H9 (cell line): ENCODE measurements around the gene TSR1. TPM values are rescaled to one million over a fixed set of nuclear protein-coding genes. Genes with fewer than 3 reads are reported as not detected.

Source experiments
- DNase-seq: peaks from one replicate; pipeline ENCODE4 v3.0.0-alpha.2; 2017
- H2AFZ ChIP-seq: one replicate; pipeline ENCODE4 v1.6.1; 2013; ENCODE audit warnings: mild to moderate bottlenecking, low read length, control low read depth, moderate library complexity
- H2AK5ac ChIP-seq: 2 replicates; pipeline ENCODE4 v1.6.1; 2013; ENCODE audit warnings: low read length, control low read depth, mixed read lengths; ENCODE audit not compliant: insufficient read length
- H2BK120ac ChIP-seq: one replicate; pipeline ENCODE4 v1.6.1; 2013; ENCODE audit warnings: low read depth, mild to moderate bottlenecking, low read length, control low read depth, inconsistent platforms; ENCODE audit not compliant: poor library complexity, severe bottlenecking
- H2BK12ac ChIP-seq: 2 replicates; pipeline ENCODE4 v1.6.1; 2013; ENCODE audit warnings: low read length, control low read depth, mixed read lengths, low read depth; ENCODE audit not compliant: insufficient read length
- H2BK15ac ChIP-seq: 2 replicates; pipeline ENCODE4 v1.6.1; 2013; ENCODE audit warnings: low read depth, low read length, control low read depth
- H2BK20ac ChIP-seq: one replicate; pipeline ENCODE4 v1.6.1; 2013; ENCODE audit warnings: low read depth, mild to moderate bottlenecking, low read length, control low read depth, inconsistent platforms; ENCODE audit not compliant: poor library complexity, severe bottlenecking
- H2BK5ac ChIP-seq: 2 replicates; pipeline ENCODE4 v1.6.1; 2013; ENCODE audit warnings: low read length, control low read depth, mixed read lengths; ENCODE audit not compliant: insufficient read length
- H3K14ac ChIP-seq: 2 replicates; pipeline ENCODE4 v1.6.1; 2013; ENCODE audit warnings: low read length, control low read depth; ENCODE audit not compliant: insufficient read depth
- H3K18ac ChIP-seq: 2 replicates; pipeline ENCODE4 v1.6.1; 2013; ENCODE audit warnings: low read depth, mild to moderate bottlenecking, mixed read lengths, low read length, control low read depth; ENCODE audit not compliant: insufficient read length
- H3K23ac ChIP-seq: 2 replicates; pipeline ENCODE4 v1.6.1; 2013; ENCODE audit warnings: low read length, control low read depth, mixed read lengths, low read depth; ENCODE audit not compliant: insufficient read length
- H3K23me2 ChIP-seq: 2 replicates; pipeline ENCODE4 v1.6.1; 2013; ENCODE audit warnings: low read depth, mild to moderate bottlenecking, mixed read lengths, low read length, control low read depth; ENCODE audit not compliant: insufficient read length, poor library complexity, severe bottlenecking
- H3K27ac ChIP-seq: 2 replicates; pipeline ENCODE4 v1.5.1; 2013; ENCODE audit warnings: low read length, control low read depth, mixed read lengths, low read depth; ENCODE audit not compliant: insufficient read length
- H3K27me3 ChIP-seq: 2 replicates; pipeline ENCODE4 v1.6.1; 2013; ENCODE audit warnings: low read length, control low read depth, inconsistent platforms; ENCODE audit not compliant: insufficient read depth
- H3K4ac ChIP-seq: 2 replicates; pipeline ENCODE4 v1.6.1; 2013; ENCODE audit warnings: low read depth, mild to moderate bottlenecking, control low read depth, inconsistent platforms, low read length, moderate library complexity
- H3K4me1 ChIP-seq: 2 replicates; pipeline ENCODE4 v1.6.1; 2013; ENCODE audit warnings: low read length, control low read depth, inconsistent platforms; ENCODE audit not compliant: insufficient read depth
- H3K4me2 ChIP-seq: 2 replicates; pipeline ENCODE4 v1.6.1; 2013; ENCODE audit warnings: low read length, control low read depth, mixed read lengths; ENCODE audit not compliant: insufficient read length, insufficient read depth
- H3K56ac ChIP-seq: 2 replicates; pipeline ENCODE4 v1.6.1; 2013; ENCODE audit warnings: low read depth, mild to moderate bottlenecking, mixed read lengths, low read length, control low read depth; ENCODE audit not compliant: insufficient read length
- H3K79me1 ChIP-seq: 2 replicates; pipeline ENCODE4 v1.6.1; 2013; ENCODE audit warnings: low read depth, mild to moderate bottlenecking, moderate library complexity, low read length, control low read depth, inconsistent platforms; ENCODE audit not compliant: insufficient read depth, poor library complexity, severe bottlenecking
- H3K79me2 ChIP-seq: 2 replicates; pipeline ENCODE4 v1.6.1; 2013; ENCODE audit warnings: low read length, control low read depth, inconsistent platforms; ENCODE audit not compliant: insufficient read depth
- H3K9ac ChIP-seq: 2 replicates; pipeline ENCODE4 v1.6.1; 2013; ENCODE audit warnings: low read length, control low read depth, mixed read lengths; ENCODE audit not compliant: insufficient read length; ENCODE audit errors: extremely low read depth
- H3K9me3 ChIP-seq: one replicate; pipeline ENCODE4 v1.6.1; 2013; ENCODE audit warnings: low read depth, low read length, inconsistent platforms; ENCODE audit not compliant: control insufficient read depth
- H3T11ph ChIP-seq: one replicate; pipeline ENCODE4 v1.6.1; 2013; ENCODE audit warnings: mild to moderate bottlenecking, low read length, control low read depth, inconsistent platforms
- H4K20me1 ChIP-seq: one replicate; pipeline ENCODE4 v1.6.1; 2013; ENCODE audit not compliant: control insufficient read depth, insufficient read length, insufficient read depth
- H4K5ac ChIP-seq: 2 replicates; pipeline ENCODE4 v1.6.1; 2013; ENCODE audit warnings: low read depth, mild to moderate bottlenecking, mixed read lengths, low read length, control low read depth; ENCODE audit not compliant: insufficient read length
- H4K8ac ChIP-seq: replicated peaks from 2 replicates; pipeline ENCODE4 v1.6.1; 2013; ENCODE audit warnings: low read length, control low read depth, mixed read lengths, low read depth; ENCODE audit not compliant: insufficient read length
- H4K91ac ChIP-seq: 2 replicates; pipeline ENCODE4 v1.6.1; 2013; ENCODE audit warnings: low read depth, mild to moderate bottlenecking, moderate library complexity, mixed read lengths, low read length, control low read depth; ENCODE audit not compliant: insufficient read length
- H3K27ac Mint-ChIP-seq, 3 experiments: 2 replicates in 2 of 3; 3 replicates in 1 of 3; pipeline ENCODE4 v1.8.0; 2020 to 2021; ENCODE audit warnings: mixed read lengths in 3 of 3, mild to moderate bottlenecking in 1 of 3, moderate library complexity in 1 of 3
- H3K27me3 Mint-ChIP-seq: 2 replicates; pipeline ENCODE4 v1.8.0; 2021; ENCODE audit warnings: low read depth, mild to moderate bottlenecking, moderate library complexity, mixed read lengths
- H3K36me3 Mint-ChIP-seq, 3 experiments: 2 replicates in 2 of 3; 3 replicates in 1 of 3; pipeline ENCODE4 v1.8.0; 2020 to 2021; ENCODE audit warnings: low read depth in 3 of 3, mixed read lengths in 3 of 3; ENCODE audit not compliant: insufficient read depth in 1 of 3
- H3K4me1 Mint-ChIP-seq, 2 experiments: 2 replicates each; pipeline ENCODE4 v1.8.0; 2020; ENCODE audit warnings: mixed read lengths in 2 of 2
- H3K4me3 Mint-ChIP-seq, 2 experiments: 2 replicates in 1 of 2; 3 replicates in 1 of 2; pipeline ENCODE4 v1.8.0; 2020 to 2021; ENCODE audit warnings: mild to moderate bottlenecking in 2 of 2, mixed read lengths in 2 of 2, moderate library complexity in 1 of 2
- H3K9me3 Mint-ChIP-seq, 2 experiments: 2 replicates in 1 of 2; 3 replicates in 1 of 2; pipeline ENCODE4 v1.8.0; 2020; ENCODE audit warnings: mild to moderate bottlenecking in 2 of 2, mixed read lengths in 2 of 2, moderate library complexity in 1 of 2
- CTCF ChIP-seq: fragments of 200-600 bp; sonication (generic); conservative IDR thresholded peaks from 3 replicates; pipeline ENCODE4 v1.8.0; 2021; ENCODE audit warnings: antibody characterized with exemption, mild to moderate bottlenecking
- WGBS: extraction: QIAGEN DNeasy Blood & Tissue Kit; methylation state at CpG from one replicate; pipeline ENCODE4 v1.1.7; 2013; ENCODE audit warnings: missing lambda C conversion rate, low lambda C conversion rate, mixed read lengths; ENCODE audit not compliant: insufficient read length; ENCODE audit errors: extremely low coverage; 5-methylcytosine and 5-hydroxymethylcytosine counted together
- total RNA-seq: library from RNA; stranded (reverse); gene quantifications from 2 replicates; pipeline ENCODE4 v1.2.1, GENCODE V29; 2021

TSR1 gene
- total RNA-seq, 1 experiment from 2014 or later, result 81.1 TPM

GRCh38 chr17:2362881-2363280, 26.6 kb upstream of the TSR1 start:
- H2BK20ac ChIP-seq, result no peak overlapping the region
- H3K4me1 ChIP-seq, result 0 out of 2 replicates have a peak, but pooled peaks cover 2% of the 10 kb centered on the region
- H2AK5ac ChIP-seq, result no peak overlapping the region
- H3K18ac ChIP-seq, result no peak overlapping the region
- no peak overlapping the region for H2BK15ac ChIP-seq
- no peak overlapping the region for H3K56ac ChIP-seq
- DNase-seq, result no peak
- peaks cover 4 to 18% (median 8%) of the 10 kb centered on the region in 3 experiments; a peak in 6 of 7 replicates for H3K36me3 Mint-ChIP-seq
- no peaks in the 10 kb centered on the region for H3K79me1 ChIP-seq
- no peak overlapping the region for H3K27ac ChIP-seq
- no peak overlapping the region for H3K4me3 Mint-ChIP-seq
- H3K9me3 Mint-ChIP-seq, result no peaks in the 10 kb centered on the region
- H3K79me2 ChIP-seq, result no peaks in the 10 kb centered on the region
- H3K27me3 Mint-ChIP-seq, result peaks cover 3% of the 10 kb centered on the region; the same call in 1 of the 2 replicates
- no peak overlapping the region for H2BK120ac ChIP-seq
- peak overlapping the region in 1 of 3 experiments; percentile 70; a peak in 2 of 7 replicates for H3K27ac Mint-ChIP-seq
- H2BK12ac ChIP-seq, result no peak overlapping the region
- no peaks in the 10 kb centered on the region for H3K23me2 ChIP-seq
- H4K5ac ChIP-seq, result no peak overlapping the region
- no peak for TF ChIP-seq CTCF
- no peaks in the 10 kb centered on the region for H4K20me1 ChIP-seq
- H4K8ac ChIP-seq, result no peak overlapping the region
- no peak overlapping the region for H3K9ac ChIP-seq
- H3K27me3 ChIP-seq, result no peaks in the 10 kb centered on the region
- H4K91ac ChIP-seq, result no peak overlapping the region
- no CpG with 5 or more reads among the region's 14 CpGs for WGBS
- H2AFZ ChIP-seq, result no peak overlapping the region
- peaks cover 2 to 4% of the 10 kb centered on the region in 2 experiments for H3K4me1 Mint-ChIP-seq
- no peak overlapping the region for H2BK5ac ChIP-seq
- H3K23ac ChIP-seq, result no peak overlapping the region
- no peak overlapping the region for H3K4me2 ChIP-seq
- H3K4ac ChIP-seq, result no peak overlapping the region
- H3K9me3 ChIP-seq, result no peaks in the 10 kb centered on the region
- H3K14ac ChIP-seq, result no peak overlapping the region; the same call in 1 of the 2 replicates
- no peak overlapping the region for H3T11ph ChIP-seq
